ENCODE measurements around the gene C2CD2. TPM values are rescaled to one million over a fixed set of nuclear protein-coding genes. Genes with fewer than 3 reads are reported as not detected.

C2CD2 gene
- total and polyA plus RNA-seq, 10 of the 15 experiments (the other 5 are each of a cell fraction or from before 2014, with no cell fraction given), result 2.2 to 30.9 (median 9.9) TPM

DNA sequence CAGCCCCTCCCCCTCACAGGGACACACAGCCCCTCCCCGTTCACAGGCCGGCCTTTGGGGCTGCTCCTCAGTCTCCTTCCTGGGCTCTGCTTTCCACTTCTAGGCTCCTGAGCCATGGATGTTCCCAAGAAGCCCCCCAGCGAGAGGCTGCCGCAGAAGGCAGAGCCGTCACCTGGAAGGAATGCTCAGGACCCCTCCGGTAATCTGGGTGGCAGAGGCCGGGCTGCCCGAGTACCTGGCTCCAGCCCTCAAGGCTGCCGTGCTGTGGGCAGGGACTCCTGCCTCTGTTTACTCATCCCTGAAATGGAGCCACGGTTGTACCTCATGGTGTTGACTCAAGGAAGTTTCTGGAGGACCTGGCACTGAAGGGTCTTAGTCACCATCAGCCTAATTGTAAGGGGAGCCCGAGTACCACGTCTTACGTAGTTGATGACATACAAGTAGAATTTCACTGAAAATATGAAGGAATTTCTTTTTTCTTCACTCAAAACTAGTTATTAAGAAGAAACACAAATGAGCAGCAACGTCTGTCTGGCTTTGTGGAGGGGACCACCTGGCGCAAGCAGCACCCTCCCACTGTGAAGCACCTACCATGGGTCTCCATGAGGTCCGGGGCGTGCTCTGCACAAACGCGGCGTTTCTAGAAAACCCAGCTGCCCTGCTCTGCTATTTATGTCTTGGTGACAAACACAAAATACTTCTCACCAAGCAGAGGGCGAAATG lies 108.3 kb downstream of the C2CD2 start (continued):
- TF ChIP-seq, protein P1, sequence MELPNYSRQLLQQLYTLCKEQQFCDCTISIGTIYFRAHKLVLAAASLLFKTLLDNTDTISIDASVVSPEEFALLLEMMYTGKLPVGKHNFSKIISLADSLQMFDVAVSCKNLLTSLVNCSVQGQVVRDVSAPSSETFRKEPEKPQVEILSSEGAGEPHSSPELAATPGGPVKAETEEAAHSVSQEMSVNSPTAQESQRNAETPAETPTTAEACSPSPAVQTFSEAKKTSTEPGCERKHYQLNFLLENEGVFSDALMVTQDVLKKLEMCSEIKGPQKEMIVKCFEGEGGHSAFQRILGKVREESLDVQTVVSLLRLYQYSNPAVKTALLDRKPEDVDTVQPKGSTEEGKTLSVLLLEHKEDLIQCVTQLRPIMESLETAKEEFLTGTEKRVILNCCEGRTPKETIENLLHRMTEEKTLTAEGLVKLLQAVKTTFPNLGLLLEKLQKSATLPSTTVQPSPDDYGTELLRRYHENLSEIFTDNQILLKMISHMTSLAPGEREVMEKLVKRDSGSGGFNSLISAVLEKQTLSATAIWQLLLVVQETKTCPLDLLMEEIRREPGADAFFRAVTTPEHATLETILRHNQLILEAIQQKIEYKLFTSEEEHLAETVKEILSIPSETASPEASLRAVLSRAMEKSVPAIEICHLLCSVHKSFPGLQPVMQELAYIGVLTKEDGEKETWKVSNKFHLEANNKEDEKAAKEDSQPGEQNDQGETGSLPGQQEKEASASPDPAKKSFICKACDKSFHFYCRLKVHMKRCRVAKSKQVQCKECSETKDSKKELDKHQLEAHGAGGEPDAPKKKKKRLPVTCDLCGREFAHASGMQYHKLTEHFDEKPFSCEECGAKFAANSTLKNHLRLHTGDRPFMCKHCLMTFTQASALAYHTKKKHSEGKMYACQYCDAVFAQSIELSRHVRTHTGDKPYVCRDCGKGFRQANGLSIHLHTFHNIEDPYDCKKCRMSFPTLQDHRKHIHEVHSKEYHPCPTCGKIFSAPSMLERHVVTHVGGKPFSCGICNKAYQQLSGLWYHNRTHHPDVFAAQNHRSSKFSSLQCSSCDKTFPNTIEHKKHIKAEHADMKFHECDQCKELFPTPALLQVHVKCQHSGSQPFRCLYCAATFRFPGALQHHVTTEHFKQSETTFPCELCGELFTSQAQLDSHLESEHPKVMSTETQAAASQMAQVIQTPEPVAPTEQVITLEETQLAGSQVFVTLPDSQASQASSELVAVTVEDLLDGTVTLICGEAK (IDR thresholded peaks at IDR 0.05; ENCODE audit: borderline replicate concordance), result no peak
- TF ChIP-seq MTA3 (IDR thresholded peaks at IDR 0.05; ENCODE audit: borderline replicate concordance, low read length) (no peak), SMARCA5 (IDR thresholded peaks at IDR 0.05) (no peak), CHD2 (IDR thresholded peaks at IDR 0.05; ENCODE audit: borderline replicate concordance, low read depth, low read length) (no peak), FOXK2 (IDR thresholded peaks at IDR 0.05) (no peak), ZNF622 (IDR thresholded peaks at IDR 0.05) (no peak)

- no peak overlapping the region for H3K4me2 ChIP-seq (ENCODE audit: control insufficient read depth, insufficient read depth)
- peaks cover 7 to 25% of the 10 kb centered on the region in 2 experiments for H3K36me3 ChIP-seq (ENCODE audit: control insufficient read depth in 2 of 2, insufficient read depth in 2 of 2, low read length in 1 of 2)
- ChIA-PET POLR2A (interaction anchor here (0.5 to 0.7 kb wide), 3 partner anchors 16 to 125 kb away, joined by 3 to 5 read pairs (median 5); no protein-coding TSS in a partner anchor), RAD21 (ENCODE audit: unreplicated experiment) (interaction anchor here (0.7 kb wide), 2 partner anchors 68 to 306 kb away, joined by 3 to 4 read pairs; no protein-coding TSS in a partner anchor), SMC1A (ENCODE audit: uncharacterized antibody, unreplicated experiment) (interaction anchor here (1.3 kb wide), 1 partner anchor 26 kb away, joined by 4 read pairs; no protein-coding TSS in a partner anchor), CTCF (no interaction called here)
- BruUV-seq (replicated peaks), result no TSS peak
- H3K9ac ChIP-seq (ENCODE audit: control insufficient read depth, insufficient read depth, low read length), result no peak overlapping the region
- WGBS (ENCODE audit: insufficient coverage, insufficient replicate concordance, low lambda C conversion rate, missing lambda C conversion rate), result 100% methylated on average over 2 of the region's 2 CpGs
- no peak overlapping the region for H2AFZ ChIP-seq (ENCODE audit: control insufficient read depth, low read depth, low read length)
- no peak overlapping the region for H3K4me3 ChIP-seq
- no peak for ATAC-seq
- no peaks in the 10 kb centered on the region for H3K9me3 ChIP-seq (replicated peaks; ENCODE audit: control insufficient read depth, insufficient read depth, low read length)
- no peak overlapping the region for H3K27ac ChIP-seq (ENCODE audit: control insufficient read depth, insufficient read depth)
- in situ Hi-C loops (cut with MboI) (no loop called here), intact Hi-C loops (cut with micrococcal nuclease; ENCODE audit: unreplicated experiment) (no loop called here)
- no peak for FAIRE-seq
- peaks cover 4% of the 10 kb centered on the region for H3K4me1 ChIP-seq (ENCODE audit: control insufficient read depth, insufficient read depth, low read length)
- DNase-seq (ENCODE audit: low read depth, low spot score), result no peak
- H4K20me1 ChIP-seq (ENCODE audit: control insufficient read depth, insufficient read depth), result no peaks in the 10 kb centered on the region
- no peaks in the 10 kb centered on the region for H3K27me3 ChIP-seq (replicated peaks in 1 of 2; ENCODE audit: control insufficient read depth in 2 of 2, insufficient read depth in 2 of 2, low read length in 1 of 2)
- H3K79me2 ChIP-seq (ENCODE audit: control insufficient read depth, insufficient read depth, low read length), result no peaks in the 10 kb centered on the region
- no peak for TF ChIP-seq CBX5 (IDR thresholded peaks at IDR 0.05; ENCODE audit: low read depth)
- TF ChIP-seq, protein P2, sequence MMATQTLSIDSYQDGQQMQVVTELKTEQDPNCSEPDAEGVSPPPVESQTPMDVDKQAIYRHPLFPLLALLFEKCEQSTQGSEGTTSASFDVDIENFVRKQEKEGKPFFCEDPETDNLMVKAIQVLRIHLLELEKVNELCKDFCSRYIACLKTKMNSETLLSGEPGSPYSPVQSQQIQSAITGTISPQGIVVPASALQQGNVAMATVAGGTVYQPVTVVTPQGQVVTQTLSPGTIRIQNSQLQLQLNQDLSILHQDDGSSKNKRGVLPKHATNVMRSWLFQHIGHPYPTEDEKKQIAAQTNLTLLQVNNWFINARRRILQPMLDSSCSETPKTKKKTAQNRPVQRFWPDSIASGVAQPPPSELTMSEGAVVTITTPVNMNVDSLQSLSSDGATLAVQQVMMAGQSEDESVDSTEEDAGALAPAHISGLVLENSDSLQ (IDR thresholded peaks at IDR 0.05), result no peak
- TF ChIP-seq CBFB (IDR thresholded peaks at IDR 0.05; ENCODE audit: low read depth), result no peak
- no peak for TF ChIP-seq HDGF (IDR thresholded peaks at IDR 0.05)
- no peak for TF ChIP-seq ZBTB11 (CRISPR knock-in tag; IDR thresholded peaks at IDR 0.05)
- no peak for TF ChIP-seq CBX3 (IDR thresholded peaks at IDR 0.05; ENCODE audit: borderline replicate concordance, low read depth)
These were observed 110.2 kb downstream of the C2CD2 start for GRCh38 chr21:41843584-41843983.

Data from GM12878 (cell line).